ENCODE results near the gene TBC1D21. TPM values are rescaled to one million over a fixed set of nuclear protein-coding genes. Genes with fewer than 3 reads are reported as not detected.

The TBC1D21 gene
- polyA plus RNA-seq, 1 donor from 2014 or later = not detected

DNA sequence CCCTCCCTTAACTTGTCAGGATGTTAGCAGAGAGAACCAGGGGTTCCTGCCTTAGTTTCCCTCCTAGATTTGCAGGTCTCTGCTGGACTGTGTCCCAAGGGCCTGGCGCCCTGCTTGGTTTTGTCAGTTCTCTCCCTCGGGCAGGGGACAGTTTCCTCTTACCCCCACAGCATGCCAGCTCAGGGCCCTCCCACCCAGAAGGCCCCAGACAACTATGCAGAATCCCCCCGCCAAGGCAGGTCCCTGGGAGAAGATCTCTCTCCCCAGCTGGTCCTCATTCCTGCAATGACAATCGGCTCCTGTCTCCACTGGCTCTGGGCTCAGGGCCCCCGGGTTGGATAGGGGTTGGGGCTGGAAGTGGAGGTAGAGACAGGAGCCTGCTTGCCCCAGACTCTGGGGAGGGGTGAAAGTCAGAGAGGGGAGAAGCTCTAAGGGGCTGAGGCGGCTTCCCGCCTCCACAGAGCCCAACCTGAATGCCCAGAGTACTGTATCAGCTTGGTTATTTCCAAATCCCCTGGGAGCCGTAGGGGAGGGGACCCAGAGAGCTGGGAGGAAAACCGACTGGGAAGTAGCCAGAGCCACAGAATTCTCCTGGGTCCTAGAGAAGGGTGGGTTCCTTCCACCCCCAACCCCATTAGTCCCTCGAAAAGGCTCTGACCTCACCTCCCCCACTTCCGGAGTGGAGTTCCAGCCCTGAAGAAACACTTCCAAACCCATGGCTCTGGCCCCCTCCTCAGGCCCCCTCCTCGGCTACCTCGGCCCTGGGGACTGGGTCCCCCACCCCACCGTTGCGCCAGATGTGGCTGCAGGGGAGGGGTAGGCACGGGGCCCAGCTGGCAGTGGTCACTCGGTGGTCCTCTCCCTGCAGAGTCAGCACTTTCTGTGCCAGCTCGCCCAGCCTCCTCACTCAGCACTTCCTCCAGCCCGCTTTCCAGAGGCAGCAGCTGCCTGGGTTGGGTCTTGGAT, 49.1 kb downstream of the TBC1D21 start:
- no peak overlapping the region for H3K27ac ChIP-seq (ENCODE audit: low read length)
- H3K9me3 ChIP-seq (ENCODE audit: low read length) = peaks cover 4% of the 10 kb centered on the region
- TF ChIP-seq SMC3 (conservative IDR thresholded peaks at IDR 0.05; ENCODE audit: poor library complexity) (no peak), MXI1 (conservative IDR thresholded peaks at IDR 0.05; ENCODE audit: poor library complexity, severe bottlenecking) (no peak)
- no peaks in the 10 kb centered on the region for H4K20me1 ChIP-seq (ENCODE audit: insufficient read depth)
- peaks cover 16% of the 10 kb centered on the region for H3K27me3 ChIP-seq (ENCODE audit: insufficient read depth, low read depth, low read length)
- H3K79me2 ChIP-seq (replicated peaks; ENCODE audit: insufficient read depth, low read length) = no peaks in the 10 kb centered on the region
- no peaks in the 10 kb centered on the region for H3K9me2 ChIP-seq (ENCODE audit: insufficient read depth, low read length)
- no peak overlapping the region for H3K9ac ChIP-seq (ENCODE audit: low read length)
- no peaks in the 10 kb centered on the region for H3K36me3 ChIP-seq (ENCODE audit: insufficient read depth, low read length)
- no peak overlapping the region for H3K4me2 ChIP-seq (ENCODE audit: low read length)
- H3K4me3 ChIP-seq (ENCODE audit: low read length) = no peak overlapping the region
- H3F3A ChIP-seq (ENCODE audit: insufficient read depth, low read length, poor library complexity, severe bottlenecking) = no peaks in the 10 kb centered on the region
- no peak overlapping the region for H2AFZ ChIP-seq (ENCODE audit: low read depth, low read length)

DNA sequence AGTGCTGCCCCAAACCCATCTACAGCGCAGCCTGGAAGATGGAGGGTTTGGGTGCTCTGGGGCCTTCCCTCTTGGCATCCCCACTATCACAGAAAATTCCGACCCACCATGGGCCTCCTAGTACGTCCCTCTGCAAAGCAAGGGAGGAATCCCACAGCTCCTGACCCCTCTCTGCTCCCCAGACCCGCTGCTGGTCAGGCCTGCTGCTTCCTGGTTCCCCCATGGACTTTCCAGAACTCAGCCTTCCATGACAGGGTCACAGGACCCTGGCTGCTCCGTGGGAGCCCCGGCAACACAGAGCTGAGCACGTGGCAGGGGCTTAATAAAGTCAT, 49.8 kb downstream of the TBC1D21 start:
- Histone ChIP-seq H3K9ac (ENCODE audit: low read length) (no peak overlapping the region), H3K79me2 (replicated peaks; ENCODE audit: insufficient read depth, low read length) (no peaks in the 10 kb centered on the region), H3K9me3 (ENCODE audit: low read length) (peaks cover 2% of the 10 kb centered on the region), H3F3A (ENCODE audit: insufficient read depth, low read length, poor library complexity, severe bottlenecking) (no peaks in the 10 kb centered on the region), H3K27ac (ENCODE audit: low read length) (no peak overlapping the region), H4K20me1 (ENCODE audit: insufficient read depth) (no peaks in the 10 kb centered on the region), H3K4me2 (ENCODE audit: low read length) (no peak overlapping the region), H3K9me2 (ENCODE audit: insufficient read depth, low read length) (no peaks in the 10 kb centered on the region), H3K4me3 (ENCODE audit: low read length) (no peak overlapping the region), H3K27me3 (ENCODE audit: insufficient read depth, low read depth, low read length) (peaks cover 23% of the 10 kb centered on the region), H2AFZ (ENCODE audit: low read depth, low read length) (no peak overlapping the region), H3K36me3 (ENCODE audit: insufficient read depth, low read length) (no peaks in the 10 kb centered on the region)
- no peak for TF ChIP-seq SMC3 (conservative IDR thresholded peaks at IDR 0.05; ENCODE audit: poor library complexity)
- no peak for TF ChIP-seq TAF1 (IDR thresholded peaks at IDR 0.05; ENCODE audit: low read depth)
- no peak for TF ChIP-seq EZH2 (IDR thresholded peaks at IDR 0.05; ENCODE audit: borderline replicate concordance, insufficient read depth, low read length, poor library complexity, severe bottlenecking)
- TF ChIP-seq REST (IDR thresholded peaks at IDR 0.05; ENCODE audit: borderline replicate concordance) = no peak
- TF ChIP-seq RAD21 (conservative IDR thresholded peaks at IDR 0.05) = no peak
- no peak for TF ChIP-seq EP300 (conservative IDR thresholded peaks at IDR 0.05; ENCODE audit: poor library complexity, severe bottlenecking)
- no peak for TF ChIP-seq MXI1 (conservative IDR thresholded peaks at IDR 0.05; ENCODE audit: poor library complexity, severe bottlenecking)
- TF ChIP-seq CTCF (IDR thresholded peaks at IDR 0.05; ENCODE audit: poor library complexity, severe bottlenecking) = no peak
- TF ChIP-seq POLR2AphosphoS5 (IDR thresholded peaks at IDR 0.05) = no peak

Data from neural cell (in vitro differentiated cells).